NAMALWA (cell line): ENCODE data around the gene MAPK14.
"Not testable (repeated sequence)": the region's sequence is repeated elsewhere in the genome, so short reads cannot be mapped to it uniquely, and the experiment has no call there.

Experiments used
- DNase-seq: peaks from one replicate; pipeline ENCODE4 v3.0.0-alpha.2; 2015; ENCODE audit warnings: low spot score

MAPK14 gene

GRCh38 chr6:36027501-36028087 is at the start of gene MAPK14:
Gene MAPK14, plus strand, starts transcription at chr6:36027808. Its CDS starts 350 bp downstream, at chr6:36028158.
- DNase-seq: peak; percentile 100

DNA sequence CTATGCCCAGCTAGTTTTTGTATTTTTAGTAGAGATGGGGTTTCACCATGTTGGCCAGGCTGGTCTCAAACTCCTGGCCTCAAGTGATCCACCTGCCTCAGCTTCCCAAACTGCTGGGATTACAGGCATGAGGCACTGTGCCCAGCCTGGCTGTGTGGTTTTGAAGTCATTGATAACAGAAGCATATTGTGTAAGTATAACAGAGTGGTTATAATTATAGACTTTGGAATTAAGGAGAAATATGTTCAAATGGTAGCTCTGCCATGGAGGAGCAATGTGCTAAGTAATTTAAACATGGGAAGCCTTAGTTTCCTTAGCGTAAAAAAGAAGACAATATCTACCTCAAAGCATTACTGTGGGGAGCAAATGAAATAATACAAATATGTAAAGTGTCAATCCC is 47.5 kb upstream of the MAPK14 start:
- not testable (repeated sequence) for DNase-seq

- DNase-seq: no peak
These were observed 46.5 kb upstream of the MAPK14 start for GRCh38 chr6:35980991-35981645.

DNA sequence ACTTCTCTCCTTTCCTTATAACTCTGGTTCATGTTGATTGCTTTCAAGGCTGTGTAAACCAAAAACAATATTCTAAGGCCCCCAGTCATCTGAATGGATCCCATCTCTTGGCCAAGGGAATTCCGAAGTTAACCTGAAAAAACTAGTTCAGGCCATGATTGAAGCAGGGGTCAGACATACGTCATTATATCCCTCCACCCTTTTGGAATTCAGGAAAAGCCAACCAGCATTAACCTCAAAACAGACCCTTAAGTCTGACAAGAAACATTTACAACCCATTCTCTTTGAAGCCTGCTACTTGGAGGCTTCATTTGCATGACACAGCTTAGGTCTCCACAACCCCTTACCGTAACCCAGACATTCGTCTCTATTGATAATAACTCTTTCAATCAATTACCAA is 42.9 kb upstream of the MAPK14 start:
- DNase-seq: no peak

GRCh38 chr6:35988047-35988446 is 39.6 kb upstream of the MAPK14 start:
- not testable (repeated sequence) for DNase-seq

DNA sequence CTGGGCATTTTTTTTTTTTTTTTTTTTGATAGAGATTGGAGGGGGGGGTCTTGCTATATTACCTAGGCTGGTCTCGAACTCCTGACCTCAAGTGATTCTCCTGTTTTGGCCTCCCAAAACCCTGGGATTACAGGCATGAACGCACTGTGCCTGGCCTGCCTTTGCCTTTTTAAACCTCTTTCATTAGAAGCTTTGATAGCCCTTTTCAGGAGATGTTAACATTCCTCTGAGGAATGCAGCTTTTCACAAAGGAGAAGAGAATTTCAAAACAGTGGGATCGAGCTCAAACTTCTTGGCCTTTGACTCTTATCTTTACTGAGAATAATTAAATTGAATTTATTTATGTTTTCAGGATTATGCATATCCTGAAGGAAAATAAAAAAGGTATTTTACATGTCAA is 34.5 kb upstream of the MAPK14 start:
- DNase-seq: no peak

DNA sequence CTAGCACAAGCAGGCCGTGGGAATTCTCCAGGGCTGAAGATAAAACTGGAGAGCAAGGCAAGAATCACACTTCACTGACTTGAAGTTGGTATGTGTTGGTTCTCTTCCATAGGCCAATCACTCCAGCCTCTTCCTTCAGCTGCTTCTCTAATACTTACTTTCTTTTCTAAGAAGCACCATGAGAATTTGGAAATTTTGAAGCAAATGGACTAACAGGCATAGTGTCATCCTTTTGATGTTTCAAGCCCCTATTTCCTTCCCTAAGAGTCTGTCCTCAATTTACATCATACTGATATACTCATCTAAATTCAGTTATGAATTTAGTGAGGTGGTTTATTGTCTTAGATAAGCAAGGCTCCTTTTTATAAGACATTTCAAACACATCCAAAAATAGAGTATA is 27.2 kb upstream of the MAPK14 start:
- no peak for DNase-seq

DNA sequence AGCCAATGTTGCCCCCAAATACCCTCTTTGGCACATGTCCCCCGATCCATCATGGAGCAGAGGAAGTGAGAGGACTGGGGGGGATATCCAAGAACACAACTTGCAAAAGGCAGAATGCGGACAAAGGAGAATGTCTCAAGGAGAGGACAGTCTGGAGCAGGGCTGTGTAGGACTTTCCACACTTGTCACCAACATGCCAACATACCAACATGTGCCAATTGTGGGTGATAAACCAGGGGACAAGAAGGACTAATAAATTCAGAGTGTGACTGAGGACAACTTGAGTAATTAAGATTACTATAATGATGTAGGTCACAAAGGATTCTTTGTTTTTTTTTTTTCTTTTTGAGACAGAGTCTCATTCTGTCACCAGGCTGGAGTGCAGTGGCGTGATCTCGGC is 11.9 kb upstream of the MAPK14 start:
- DNase-seq: no peak

DNA sequence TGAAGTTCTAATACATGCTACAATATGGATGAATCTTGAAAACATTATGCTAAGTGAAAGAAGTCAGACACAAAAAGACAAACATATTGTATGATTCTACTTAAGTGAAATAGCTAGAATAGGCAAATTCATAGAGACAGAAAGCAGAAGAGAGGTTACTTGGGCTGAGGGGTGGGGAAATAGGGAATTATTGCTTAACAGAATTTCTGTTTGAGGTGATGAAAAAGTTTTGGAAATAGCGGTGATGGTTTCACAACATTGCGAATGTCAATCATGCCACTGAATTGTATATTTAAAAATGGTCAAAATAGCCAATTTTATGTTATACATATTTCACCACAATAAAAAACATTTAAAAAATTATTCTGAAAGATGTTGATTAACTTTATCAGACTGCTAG is 9.3 kb upstream of the MAPK14 start:
- DNase-seq: no peak

- no peak for DNase-seq
These were observed 8.4 kb upstream of the MAPK14 start for GRCh38 chr6:36019167-36019566.

DNA sequence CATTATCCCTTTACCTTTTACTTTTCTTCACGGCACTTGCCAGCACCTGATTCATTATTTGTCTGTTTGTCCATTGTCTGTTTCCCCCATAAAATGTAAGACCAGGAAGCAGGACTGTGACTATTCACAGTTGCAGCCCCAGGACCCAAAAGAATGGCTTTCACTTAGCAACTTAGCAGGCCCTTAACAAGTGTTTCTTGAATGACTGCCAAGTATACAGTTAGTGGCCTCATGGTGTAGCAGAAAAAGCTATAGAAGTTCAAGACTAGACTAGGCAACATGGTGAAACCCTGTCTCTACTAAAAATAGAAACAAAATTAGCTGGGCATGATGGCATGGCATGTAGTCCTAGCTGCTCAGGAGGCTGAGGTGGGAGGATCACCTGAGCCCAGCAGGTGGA is 7.5 kb upstream of the MAPK14 start:
- no peak for DNase-seq

- no peak for DNase-seq
These were observed 3.4 kb upstream of the MAPK14 start, which contains the start of gene SLC26A8 for GRCh38 chr6:36023996-36024795. Gene SLC26A8, minus strand, starts transcription at chr6:36024641. Its CDS starts 4,934 bp downstream, at chr6:36019707.

DNA sequence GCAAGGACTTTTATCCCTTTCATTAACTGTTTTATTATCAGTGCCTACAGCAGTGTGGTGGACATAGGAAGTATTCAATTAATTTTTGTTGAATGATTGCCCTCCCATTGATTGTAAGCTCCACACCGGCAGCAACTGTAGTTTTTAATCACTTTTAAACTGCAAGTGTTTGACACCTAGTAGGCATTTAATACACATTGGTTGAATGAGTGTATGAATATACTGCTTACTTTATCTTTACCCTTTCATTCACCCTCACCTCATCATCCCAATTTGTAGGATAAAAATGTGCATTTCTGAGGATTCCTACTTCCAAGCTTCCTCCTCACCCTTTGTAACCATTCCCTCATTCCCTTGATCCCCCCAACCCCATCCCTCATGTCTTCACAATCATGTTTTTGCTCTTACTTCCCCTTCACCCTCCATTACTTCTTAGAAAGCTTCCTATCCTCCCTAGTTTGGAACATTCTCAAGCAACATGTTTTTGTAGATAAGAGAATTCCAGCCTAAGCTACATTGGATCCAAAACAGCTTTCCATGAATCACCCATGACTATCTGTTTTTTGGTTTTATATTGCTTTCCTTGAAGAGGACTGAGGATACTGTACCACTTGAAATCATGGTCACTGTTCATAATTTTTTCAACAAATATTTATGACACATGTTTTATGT is 2.2 kb upstream of the MAPK14 start:
- no peak for DNase-seq

- no peak for DNase-seq
These were observed 1.7 kb upstream of the MAPK14 start for GRCh38 chr6:36025932-36026327.

DNA sequence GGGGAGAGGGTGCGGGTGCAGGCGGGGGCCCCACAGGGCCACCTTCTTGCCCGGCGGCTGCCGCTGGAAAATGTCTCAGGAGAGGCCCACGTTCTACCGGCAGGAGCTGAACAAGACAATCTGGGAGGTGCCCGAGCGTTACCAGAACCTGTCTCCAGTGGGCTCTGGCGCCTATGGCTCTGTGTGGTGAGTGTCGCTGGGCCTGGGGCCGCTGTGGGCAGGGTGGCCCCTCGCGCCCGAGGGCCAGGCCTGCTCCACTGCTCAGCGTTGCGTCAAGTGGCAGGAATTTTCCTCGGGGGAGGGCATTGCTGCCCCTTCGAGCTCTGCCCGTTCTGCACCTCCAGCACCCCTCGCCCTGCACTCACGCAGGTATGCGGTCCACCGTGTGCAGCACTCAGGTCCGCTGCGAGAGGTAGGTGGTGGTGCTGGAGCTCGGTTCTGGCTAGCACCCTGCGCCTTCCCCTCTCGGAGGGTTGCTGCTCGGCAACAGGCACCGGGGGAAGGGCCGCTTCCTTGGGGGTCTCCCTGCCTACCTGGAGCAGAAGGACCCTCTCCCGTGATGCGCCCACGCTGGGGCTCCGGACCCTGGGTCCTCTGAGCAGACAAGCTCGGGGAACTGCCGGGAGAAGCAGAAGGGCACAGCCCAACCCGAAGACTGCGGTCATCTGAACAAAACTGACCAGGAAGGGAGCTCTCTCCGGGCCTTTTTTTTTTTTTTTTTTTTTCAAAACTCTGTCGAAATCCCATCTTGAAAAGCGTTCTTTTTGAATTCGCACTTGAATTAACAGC is 674 bp downstream of the MAPK14 start:
- DNase-seq: peak; percentile 66

- DNase-seq: peak; percentile 82
These were observed 1.3 kb downstream of the MAPK14 start for GRCh38 chr6:36028877-36029324.

DNA sequence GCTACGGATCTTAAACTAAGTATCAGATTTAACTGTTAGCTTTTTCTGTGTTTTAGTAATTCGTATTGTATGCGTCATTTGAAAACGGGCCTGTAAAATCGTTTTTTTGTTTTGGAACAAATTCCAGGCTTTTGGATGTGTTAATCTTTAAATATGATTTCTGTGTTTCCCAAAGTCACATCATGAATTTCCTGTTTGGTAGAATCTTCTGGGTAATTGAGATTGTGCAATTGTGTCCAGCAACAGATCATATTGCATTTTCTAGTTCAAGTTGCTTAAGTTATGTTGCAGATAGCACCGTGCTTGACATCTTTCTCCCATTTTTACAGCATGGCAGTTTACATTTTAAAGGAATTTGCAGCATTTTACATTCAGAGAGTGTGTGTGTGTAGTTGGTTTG is 1.9 kb downstream of the MAPK14 start:
- no peak for DNase-seq

DNA sequence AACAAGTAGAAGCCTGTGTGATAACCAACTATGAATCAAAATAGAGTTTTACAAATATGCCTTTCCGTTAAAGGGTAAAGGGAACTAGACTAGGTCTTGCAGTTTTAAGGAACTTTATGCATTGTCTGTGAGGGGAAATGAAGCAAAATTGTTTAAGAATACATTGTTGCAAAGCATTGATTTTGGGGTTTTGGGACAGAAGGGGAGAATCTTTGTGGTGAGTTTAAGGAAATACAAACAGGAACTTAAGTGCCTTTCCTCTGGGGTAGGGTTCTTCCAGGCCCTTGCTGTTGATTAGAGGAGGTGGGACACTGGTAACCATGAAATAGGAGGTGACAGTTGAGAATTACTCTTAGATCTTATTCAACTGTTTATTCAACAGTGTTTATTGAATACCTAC is 4.7 kb downstream of the MAPK14 start:
- no peak for DNase-seq

- DNase-seq: not testable (repeated sequence)
These were observed 5.5 kb downstream of the MAPK14 start for GRCh38 chr6:36033144-36033543.

DNA sequence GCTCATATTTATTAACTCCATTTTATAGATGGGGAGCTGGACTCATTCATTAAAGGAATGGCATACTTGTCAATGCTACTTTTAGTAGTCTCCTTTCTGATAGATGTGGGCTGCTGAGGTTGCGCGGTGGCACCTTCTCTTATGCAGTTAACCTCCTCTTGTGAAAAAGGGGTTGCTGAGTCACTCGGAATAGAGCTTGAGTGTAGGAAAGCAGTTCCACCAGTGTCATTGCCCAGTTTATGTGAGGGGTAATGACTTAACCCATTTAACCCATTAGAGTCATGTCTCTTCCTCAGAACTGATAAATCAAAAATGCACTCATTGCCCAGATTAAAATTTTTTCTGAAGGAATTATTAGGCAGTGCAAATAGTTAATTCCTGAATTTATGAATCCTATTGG is 6.3 kb downstream of the MAPK14 start:
- DNase-seq: no peak

DNA sequence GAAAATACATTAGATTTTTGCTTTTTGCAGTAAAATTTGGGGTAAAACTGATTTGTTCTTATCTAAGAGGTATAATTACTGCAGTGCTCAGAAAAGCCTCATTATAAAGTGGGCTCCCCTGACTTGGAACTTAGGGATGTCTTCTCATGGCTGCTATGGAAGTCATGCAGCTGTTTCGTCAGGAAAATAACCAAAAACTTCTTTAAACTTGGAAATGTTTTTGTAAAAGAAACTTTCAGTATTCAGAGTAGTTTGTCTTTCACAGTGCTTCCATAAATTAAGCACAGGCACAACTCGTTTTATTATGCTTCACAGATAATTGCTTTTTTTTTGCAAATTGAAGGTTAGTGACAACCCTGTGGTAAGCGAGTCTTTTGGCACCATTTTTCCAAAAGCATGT is 6.8 kb downstream of the MAPK14 start:
- no peak for DNase-seq

DNA sequence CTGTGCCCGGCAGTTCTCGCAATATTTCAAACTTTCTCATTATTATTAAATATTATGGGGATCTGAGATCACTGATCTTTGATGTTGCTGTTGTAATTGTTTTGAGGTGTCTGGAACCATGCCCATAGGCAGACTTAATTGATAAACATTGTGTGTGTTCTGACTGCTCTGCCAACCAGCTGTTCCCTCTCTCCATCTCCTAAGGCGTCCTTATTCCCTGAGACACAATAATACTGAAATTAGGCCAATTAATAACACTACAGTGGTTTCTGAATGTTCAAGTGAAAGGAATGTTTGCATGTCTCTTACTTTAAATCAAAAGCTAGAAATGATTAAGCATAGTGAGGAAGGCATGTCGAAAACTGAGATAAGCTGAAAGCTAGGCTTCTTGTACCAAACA is 7.6 kb downstream of the MAPK14 start:
- no peak for DNase-seq
